NT2/D1 (cell line): Measurements from ENCODE around the gene COPS7B.

Experiments used
- DNase-seq: peaks from one replicate; pipeline ENCODE4 v3.0.0-alpha.2; 2011; ENCODE audit warnings: low read depth, low spot score
- H3K27me3 ChIP-seq: 2 replicates; pipeline ENCODE4 v1.6.0; 2011; ENCODE audit warnings: mild to moderate bottlenecking; ENCODE audit not compliant: insufficient read length, insufficient read depth
- H3K36me3 ChIP-seq: 2 replicates; pipeline ENCODE4 v1.6.1; 2011; ENCODE audit warnings: mild to moderate bottlenecking, low read length, mixed read lengths; ENCODE audit not compliant: insufficient read depth, insufficient read length
- H3K4me1 ChIP-seq: 2 replicates; pipeline ENCODE4 v1.5.1; 2011; ENCODE audit not compliant: insufficient read depth, insufficient read length
- H3K4me3 ChIP-seq: 2 replicates; pipeline ENCODE4 v1.5.1; 2011; ENCODE audit warnings: low read depth; ENCODE audit not compliant: insufficient read length
- H3K9ac ChIP-seq: 2 replicates; pipeline ENCODE4 v1.6.0; 2011; ENCODE audit warnings: low read depth; ENCODE audit not compliant: insufficient read length
- H3K9me3 ChIP-seq: 2 replicates; pipeline ENCODE4 v1.5.1; 2011; ENCODE audit warnings: mild to moderate bottlenecking, low read length; ENCODE audit not compliant: insufficient read depth
- SUZ12 ChIP-seq: IDR thresholded peaks from 2 replicates; pipeline ENCODE4 v1.6.1; 2011; ENCODE audit not compliant: insufficient read length, insufficient read depth; ENCODE audit errors: extremely low read depth
- YY1 ChIP-seq: IDR thresholded peaks from 2 replicates; pipeline ENCODE4 v1.6.1; 2011; ENCODE audit not compliant: insufficient read length, insufficient read depth
- ZNF274 ChIP-seq: IDR thresholded peaks from 2 replicates; pipeline ENCODE4 v1.6.1; 2011; ENCODE audit warnings: mild to moderate bottlenecking, low read depth, low read length

The COPS7B gene

DNA sequence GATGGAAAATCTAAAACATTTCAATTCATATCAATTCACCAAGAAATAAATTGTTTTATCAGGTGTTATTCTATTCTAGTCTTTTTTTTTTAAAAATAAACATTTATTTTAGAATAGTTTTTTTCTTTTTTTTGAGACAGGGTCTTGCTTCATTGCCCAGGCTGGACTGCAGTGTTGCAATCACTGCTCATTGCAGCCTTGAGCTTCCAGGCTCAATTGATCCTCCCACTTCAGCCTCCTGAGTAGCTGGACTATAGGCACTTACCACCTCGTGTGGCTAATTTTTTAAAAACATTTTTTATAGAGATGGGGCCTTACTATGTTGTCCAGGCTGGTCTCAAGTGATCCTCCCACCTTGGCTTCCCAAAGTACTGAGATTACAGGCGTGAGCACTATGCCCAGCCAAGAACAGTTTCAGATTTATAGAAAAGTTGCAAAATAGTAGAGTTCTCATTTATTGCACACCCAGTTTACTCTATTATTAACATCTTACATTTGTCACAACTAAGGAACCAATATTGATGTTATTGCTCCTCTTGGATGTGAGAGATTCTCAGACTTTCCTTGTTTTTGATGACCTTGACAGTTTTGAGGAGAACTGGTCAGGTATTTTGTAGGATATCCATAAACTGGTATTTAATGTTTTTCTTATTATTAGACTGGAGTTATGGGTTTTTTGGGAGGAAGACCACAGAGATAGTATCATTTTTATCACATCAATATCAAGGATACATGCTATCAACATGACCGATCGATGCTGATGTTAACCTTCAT lies 35.0 kb upstream of the COPS7B start:
- TF ChIP-seq ZNF274: no peak
- TF ChIP-seq SUZ12: no peak
- TF ChIP-seq YY1: no peak
- no peak for DNase-seq
- no peak overlapping the region for H3K9ac ChIP-seq

DNA sequence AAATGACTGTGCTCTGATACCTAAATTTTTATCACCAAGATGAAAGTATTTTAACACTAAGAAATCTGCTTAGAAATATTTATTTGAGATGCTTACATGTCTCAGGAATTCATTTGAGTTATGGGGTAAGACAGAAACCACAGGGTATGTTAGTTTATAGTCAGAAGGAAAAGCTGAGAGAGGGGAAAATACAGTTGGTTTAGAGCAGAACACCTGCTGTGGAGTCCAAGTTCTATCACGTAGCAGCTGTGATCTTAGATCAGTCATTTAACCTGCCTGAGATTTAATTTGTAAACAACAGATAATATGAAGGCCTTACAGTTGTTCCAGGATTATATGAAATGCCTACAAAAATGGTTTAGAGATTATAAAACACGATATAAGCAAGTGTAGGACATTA lies 34.2 kb upstream of the COPS7B start:
- Histone ChIP-seq H3K9me3 (no peaks in the 10 kb centered on the region), H3K27me3 (no peaks in the 10 kb centered on the region), H3K9ac (no peak overlapping the region), H3K4me3 (no peak overlapping the region), H3K4me1 (peaks cover 4% of the 10 kb centered on the region), H3K36me3 (no peaks in the 10 kb centered on the region)
- TF ChIP-seq YY1 (no peak), ZNF274 (no peak)
- no peak for DNase-seq

More for the DNA sequence above, 35.0 kb upstream of the COPS7B start:
- no peaks in the 10 kb centered on the region for H3K9me3 ChIP-seq
- H3K4me3 ChIP-seq: no peak overlapping the region
- H3K4me1 ChIP-seq: peaks cover 4% of the 10 kb centered on the region
- H3K36me3 ChIP-seq: no peaks in the 10 kb centered on the region
- no peaks in the 10 kb centered on the region for H3K27me3 ChIP-seq

DNA sequence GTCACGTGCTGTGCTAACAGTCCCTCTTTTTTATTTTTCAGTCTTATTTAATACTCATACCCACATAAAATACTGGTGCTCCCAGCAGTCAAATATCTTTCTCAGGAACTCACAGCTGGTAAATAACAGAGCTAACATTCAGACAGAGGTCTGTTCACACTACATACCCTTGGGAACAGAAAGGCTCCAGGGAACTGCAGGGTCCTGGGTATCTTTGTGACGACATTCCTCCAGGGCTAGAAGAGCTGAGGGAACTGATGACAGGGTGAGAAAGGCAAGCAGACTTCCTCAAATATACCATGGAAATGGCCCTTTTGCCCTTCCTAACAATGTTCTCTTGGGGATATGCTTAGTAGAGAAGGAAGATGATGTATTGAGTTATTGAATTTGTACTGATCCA lies 24.5 kb upstream of the COPS7B start:
- no peaks in the 10 kb centered on the region for H3K9me3 ChIP-seq
- DNase-seq: no peak
- no peak overlapping the region for H3K9ac ChIP-seq
- TF ChIP-seq ZNF274: no peak
- no peak for TF ChIP-seq YY1
- TF ChIP-seq SUZ12: no peak
- H3K27me3 ChIP-seq: no peaks in the 10 kb centered on the region
- H3K4me3 ChIP-seq: no peak overlapping the region
- H3K4me1 ChIP-seq: no peaks in the 10 kb centered on the region
- no peaks in the 10 kb centered on the region for H3K36me3 ChIP-seq

DNA sequence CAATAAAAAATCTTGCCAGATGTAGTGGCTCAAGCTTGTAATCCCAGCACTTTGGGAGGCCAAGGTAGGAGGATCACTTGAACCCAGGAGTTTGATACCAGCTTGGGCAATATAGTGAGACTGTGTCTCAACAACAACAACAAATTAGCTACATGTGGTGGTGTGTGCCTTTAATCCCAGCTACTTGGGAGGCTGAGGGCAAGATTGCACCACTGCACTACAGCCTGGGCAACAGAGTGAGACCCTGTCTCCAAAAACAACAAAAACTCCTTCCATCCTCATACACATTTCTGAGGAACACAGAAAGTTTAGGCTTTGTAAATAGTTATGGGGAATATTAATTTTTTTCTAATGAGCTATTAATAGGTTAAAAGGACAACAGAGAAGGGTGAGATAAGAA lies 22.1 kb upstream of the COPS7B start:
- Histone ChIP-seq H3K27me3 (no peaks in the 10 kb centered on the region), H3K9ac (no peak overlapping the region), H3K4me1 (no peaks in the 10 kb centered on the region), H3K4me3 (no peak overlapping the region), H3K9me3 (no peaks in the 10 kb centered on the region), H3K36me3 (no peaks in the 10 kb centered on the region)
- no peak for DNase-seq
- TF ChIP-seq YY1 (no peak), SUZ12 (no peak), ZNF274 (no peak)

DNA sequence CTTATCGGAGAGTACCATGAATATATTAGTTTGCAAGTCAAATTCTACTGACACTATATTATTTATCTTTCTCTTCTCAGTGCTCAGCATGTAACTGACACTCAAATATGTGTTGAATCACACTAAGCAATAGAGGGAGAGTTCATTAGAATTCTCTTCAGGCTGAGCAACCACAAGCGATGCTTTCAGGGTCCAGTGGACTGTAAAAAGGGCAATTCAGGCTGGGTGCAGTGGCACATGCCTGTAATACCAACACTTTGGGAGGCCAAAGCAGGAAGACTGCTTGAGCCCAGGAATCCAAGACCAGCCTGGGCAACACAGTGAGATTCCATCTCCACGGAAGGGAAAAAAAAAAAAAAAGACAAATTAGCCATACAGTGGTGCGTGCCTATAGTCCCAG lies 21.5 kb upstream of the COPS7B start:
- no peaks in the 10 kb centered on the region for H3K9me3 ChIP-seq
- no peaks in the 10 kb centered on the region for H3K4me1 ChIP-seq
- no peak overlapping the region for H3K9ac ChIP-seq
- no peak overlapping the region for H3K4me3 ChIP-seq
- TF ChIP-seq SUZ12 (no peak), ZNF274 (no peak), YY1 (no peak)
- DNase-seq: no peak
- H3K27me3 ChIP-seq: no peaks in the 10 kb centered on the region
- no peaks in the 10 kb centered on the region for H3K36me3 ChIP-seq

DNA sequence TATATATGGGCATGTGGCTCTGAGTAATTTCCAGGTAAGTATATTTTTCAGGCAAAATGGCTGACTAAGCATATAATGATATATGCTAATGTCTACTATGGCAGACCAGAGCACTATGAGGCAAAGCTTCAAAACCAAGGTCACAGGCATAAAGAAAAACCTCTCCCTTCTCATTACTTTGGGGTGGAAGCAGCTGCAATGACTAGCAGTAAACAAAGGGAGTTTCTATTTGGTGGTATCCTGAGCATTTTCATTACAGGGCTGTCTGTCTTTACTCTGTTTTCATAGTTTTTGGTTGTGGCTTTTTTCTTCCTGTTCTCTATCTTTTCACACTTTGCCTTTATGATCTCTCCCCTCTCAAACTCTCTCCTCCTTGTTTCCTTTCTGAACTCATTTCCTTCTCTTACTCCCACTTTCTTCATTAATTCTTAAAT lies 20.7 kb upstream of the COPS7B start:
- H3K4me3 ChIP-seq: no peak overlapping the region
- no peak for DNase-seq
- H3K27me3 ChIP-seq: no peaks in the 10 kb centered on the region
- no peak overlapping the region for H3K9ac ChIP-seq
- no peaks in the 10 kb centered on the region for H3K9me3 ChIP-seq
- no peak for TF ChIP-seq SUZ12
- TF ChIP-seq ZNF274: no peak
- TF ChIP-seq YY1: no peak
- H3K36me3 ChIP-seq: no peaks in the 10 kb centered on the region
- no peaks in the 10 kb centered on the region for H3K4me1 ChIP-seq

DNA sequence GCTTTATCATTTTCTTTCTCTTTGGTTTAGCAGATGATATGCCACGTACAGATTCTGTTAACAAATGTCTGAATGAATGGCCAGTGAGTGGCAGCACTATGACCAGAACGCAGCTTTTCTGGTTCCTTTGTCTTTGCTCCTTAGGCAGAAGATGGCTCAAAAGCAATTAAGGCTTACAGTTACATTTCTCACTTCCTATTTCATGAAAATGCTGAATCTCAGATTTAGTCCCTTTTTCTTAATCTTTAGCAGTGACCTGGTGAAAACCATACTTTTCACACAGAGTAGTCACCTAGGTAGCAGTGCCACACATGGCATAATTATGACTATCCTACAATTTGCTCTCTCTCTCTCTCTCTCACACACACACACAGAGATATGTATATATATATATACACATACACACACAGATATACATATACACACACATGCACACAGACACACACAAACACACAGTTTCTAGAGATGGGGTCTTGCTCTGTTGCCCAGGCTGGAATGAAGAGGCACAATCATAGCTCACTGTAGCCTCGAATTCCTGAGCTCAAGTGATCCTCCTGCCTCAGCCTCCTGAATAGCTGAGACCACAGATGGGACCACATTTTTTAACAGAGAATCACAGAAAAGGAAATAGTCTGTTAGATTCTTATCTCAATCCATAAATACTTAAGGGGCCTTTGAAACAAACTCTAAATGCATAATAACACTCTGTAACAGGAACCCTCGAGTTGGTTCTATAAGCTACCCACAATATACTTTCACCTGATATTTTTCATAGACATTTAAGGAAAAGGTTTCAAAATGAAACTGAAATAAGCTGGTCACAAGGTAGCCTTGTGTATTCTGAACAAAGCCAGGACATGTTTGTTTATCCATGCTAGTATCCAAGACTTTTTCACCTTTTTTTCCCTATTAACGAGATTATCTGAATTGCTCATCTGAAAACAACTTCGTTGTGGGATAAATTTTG lies 16.8 kb upstream of the COPS7B start:
- Histone ChIP-seq H3K9me3 (no peaks in the 10 kb centered on the region), H3K27me3 (no peaks in the 10 kb centered on the region), H3K4me1 (no peaks in the 10 kb centered on the region), H3K9ac (no peak overlapping the region), H3K4me3 (no peak overlapping the region), H3K36me3 (no peaks in the 10 kb centered on the region)
- no peak for DNase-seq
- TF ChIP-seq SUZ12 (no peak), ZNF274 (no peak), YY1 (no peak)
